GM21515 (cell line): ENCODE measurements around the gene C5AR2.
"Not testable (repeated sequence)": the region's sequence is repeated elsewhere in the genome, so short reads cannot be mapped to it uniquely, and the experiment has no call there.

Experiments
- ATAC-seq: cut with Tn5 transposase; IDR thresholded peaks from one replicate; pipeline ENCODE4 v1.9.1; 2021; ENCODE audit not compliant: unreplicated experiment

The C5AR2 gene

GRCh38 chr19:47331931-47332547 lies at the start of gene C5AR2:
Gene C5AR2 (plus strand): TSS chr19:47332175. CDS start chr19:47340800, 8,625 bp downstream.
- no peak for ATAC-seq

DNA sequence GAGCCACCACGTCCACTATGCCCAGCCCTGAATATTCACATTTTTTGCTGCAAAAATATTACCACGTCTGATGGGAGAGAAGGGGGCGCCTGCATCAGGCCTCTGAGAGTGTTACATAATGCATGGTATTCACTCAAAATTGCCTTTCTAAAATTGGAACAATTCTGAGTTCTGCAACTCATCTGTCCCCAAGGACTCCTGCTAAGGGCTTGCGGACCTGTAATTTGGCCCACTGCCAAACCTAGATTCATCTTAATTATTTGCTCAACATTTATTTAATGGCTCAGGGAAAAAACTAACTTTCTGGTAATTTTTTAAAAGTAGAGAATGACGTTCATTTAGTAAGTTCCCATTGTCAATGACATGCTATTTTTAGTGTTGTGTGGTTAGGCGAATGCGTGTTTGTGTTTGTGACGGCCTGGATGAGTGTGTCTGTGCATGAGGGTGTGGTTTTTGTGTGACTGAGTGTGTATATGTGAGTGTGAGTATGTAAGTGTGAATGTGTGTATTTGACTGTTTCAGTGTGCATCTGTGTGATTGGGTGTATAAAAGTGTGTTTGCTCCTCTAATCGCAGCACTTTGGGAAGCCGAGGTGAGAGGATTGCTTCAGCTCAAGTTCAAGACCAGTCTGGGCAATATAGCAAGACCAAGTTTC lies 48.4 kb upstream of the C5AR2 start:
- no peak for ATAC-seq

GRCh38 chr19:47284324-47284899 lies 47.6 kb upstream of the C5AR2 start:
- no peak for ATAC-seq

GRCh38 chr19:47296036-47296435 lies 35.9 kb upstream of the C5AR2 start:
- ATAC-seq = no peak

GRCh38 chr19:47300867-47301266 lies 31.1 kb upstream of the C5AR2 start:
- ATAC-seq = not testable (repeated sequence)

DNA sequence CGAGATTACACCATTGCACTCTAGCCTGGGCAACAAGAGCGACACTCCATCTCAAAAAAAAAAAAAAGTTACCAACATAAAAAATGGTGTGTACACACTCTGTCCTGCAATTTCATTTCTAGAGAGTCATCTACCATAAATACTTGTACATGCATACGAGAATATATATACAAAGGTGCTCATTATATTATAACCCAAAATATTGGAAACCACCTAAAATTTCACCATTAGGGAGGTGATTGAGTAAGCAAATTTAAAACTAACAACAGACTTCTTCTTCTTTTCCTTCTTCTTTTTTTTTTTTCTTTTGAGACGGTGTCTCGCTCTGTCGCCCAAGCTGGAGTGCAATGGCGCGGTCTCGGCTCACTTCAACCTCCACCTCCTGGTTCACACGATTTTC lies 29.7 kb upstream of the C5AR2 start:
- no peak for ATAC-seq

DNA sequence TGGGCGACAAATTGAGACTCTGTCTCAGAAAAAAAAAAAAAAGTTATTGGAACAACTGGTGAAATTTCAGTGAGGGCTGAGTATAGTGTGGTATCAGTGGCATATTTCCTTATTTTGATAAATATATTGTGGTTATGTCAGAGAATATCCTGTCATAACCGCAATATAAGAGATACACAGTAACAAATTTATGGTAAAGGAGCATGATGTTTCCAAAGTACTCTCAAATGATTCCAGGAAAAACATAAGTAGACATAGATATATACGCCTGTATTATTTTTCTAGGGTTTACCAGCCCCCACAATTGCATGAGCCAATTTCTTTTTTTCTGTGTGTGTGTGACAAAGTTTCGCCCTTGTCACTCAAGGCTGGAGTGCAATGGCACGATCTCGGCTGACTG lies 28.0 kb upstream of the C5AR2 start:
- no peak for ATAC-seq

DNA sequence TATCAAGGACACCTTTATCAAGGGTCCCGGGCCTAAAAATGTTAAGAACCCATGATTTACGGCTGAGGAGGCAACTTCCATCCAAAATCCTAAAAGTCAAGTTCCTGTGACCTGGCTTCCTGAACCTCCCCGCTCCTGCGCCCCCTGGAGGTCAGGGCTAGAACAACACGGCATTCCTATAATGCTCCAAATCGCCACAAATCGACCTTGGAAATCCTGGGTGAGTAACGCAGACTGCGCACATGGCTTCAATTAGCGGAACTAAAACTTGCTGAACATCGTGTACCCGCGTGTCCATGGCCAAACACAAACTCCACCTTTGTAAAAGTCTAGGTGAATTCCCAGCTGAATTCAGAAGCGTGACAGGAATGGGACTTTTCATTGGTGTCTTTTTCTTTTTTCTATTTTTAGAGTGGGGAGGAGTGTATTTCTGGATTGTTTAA lies 26.6 kb upstream of the C5AR2 start:
- ATAC-seq = no peak

- no peak for ATAC-seq
These were observed 25.7 kb upstream of the C5AR2 start for GRCh38 chr19:47306303-47306702.

GRCh38 chr19:47309038-47309437 lies 22.9 kb upstream of the C5AR2 start:
- ATAC-seq = no peak

DNA sequence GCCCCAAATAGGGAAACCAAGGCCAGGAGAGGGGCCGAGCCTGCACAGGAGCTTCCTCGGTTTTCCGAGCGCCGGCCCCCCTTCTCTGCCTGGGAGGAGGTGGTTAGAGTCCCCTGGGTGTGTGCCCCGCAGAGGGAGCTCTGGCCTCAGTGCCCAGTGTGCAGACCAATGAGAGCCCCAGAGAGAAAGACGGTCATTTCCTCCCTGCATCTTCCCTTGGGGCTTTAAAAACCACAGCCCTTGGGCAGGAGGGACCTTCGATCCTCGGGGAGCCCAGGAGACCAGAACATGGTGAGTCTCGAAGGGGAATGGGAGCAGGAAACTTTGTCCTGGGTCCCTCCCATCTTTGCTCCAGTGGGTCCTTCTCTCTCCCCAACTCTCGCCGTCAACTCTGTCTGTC lies 22.4 kb upstream of the C5AR2 start, which contains the start of gene C5AR1:
TSS of gene C5AR1 (plus strand) at position 254 of the 400 bp plus-strand sequence. CDS start at position 289, 35 bp downstream.
- ATAC-seq = no peak

DNA sequence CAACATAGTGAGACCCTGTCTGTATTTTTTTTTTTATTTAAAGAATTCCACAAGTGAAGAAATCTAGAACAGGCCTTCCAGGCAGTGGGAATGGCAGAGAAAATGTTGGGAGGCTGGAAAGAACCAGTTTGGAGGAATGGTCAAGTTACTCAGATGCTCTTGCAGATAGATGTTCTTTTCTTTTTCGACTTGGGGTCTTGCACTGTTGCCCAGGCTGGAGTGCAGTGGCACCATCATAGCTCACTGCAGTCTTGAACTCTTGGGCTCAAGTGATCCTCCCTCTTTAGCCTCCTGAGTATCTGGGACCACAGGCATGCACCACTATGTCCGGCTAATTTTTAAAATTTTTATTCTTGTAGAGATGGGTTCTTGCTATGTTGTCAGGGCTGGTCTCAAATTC lies 21.7 kb upstream of the C5AR2 start:
- ATAC-seq = no peak

DNA sequence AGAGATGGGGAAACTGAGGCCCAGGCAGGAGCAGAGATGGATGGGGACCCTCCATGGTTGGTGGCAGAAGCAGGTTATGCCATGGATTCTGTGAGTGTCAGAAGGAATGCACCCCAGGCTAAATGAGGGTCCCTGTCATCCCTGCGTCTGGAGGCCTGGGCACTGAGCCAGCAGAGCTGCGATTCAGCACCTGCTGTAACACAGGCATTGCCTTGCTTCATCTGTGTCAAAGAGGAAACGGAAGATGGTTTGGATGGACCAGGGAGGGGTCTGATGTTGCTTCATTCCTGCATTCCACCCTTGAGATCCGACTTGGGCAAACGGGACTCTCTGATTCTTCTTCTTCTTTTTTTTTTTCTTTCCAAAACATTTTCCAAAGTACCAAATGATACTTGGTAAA lies 21.2 kb upstream of the C5AR2 start:
- no peak for ATAC-seq

DNA sequence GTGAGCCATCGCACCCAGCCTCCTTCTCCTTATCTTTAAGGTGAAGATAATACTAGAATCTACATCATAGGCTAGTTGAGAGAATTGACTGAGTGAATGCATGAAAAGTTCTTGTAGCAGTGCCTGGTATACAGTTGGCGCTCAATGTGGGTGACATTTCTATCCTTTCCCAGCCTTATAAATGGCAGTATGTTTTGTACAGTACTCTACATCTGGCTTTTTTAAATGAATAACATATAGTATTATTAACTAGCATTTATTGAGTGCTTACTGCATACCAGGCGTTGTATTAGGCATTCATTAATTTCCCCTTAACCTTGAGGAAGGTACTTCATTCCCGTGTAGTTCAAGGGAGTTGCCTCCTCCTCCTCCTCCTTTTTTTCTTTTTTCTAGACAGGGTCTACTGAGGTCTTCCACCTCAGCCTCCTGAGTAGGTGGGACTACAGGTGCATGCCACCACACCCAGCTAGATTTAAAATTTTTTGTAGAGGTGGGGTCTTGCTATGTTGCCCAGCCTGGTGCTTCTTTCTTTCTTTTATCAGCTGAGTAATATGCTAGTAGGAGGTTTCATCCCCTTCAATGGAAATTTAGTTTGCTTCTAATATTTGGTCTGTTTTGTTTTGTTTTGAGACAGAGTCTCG lies 19.5 kb upstream of the C5AR2 start:
- no peak for ATAC-seq

- no peak for ATAC-seq
These were observed 18.1 kb upstream of the C5AR2 start for GRCh38 chr19:47313754-47314295.

DNA sequence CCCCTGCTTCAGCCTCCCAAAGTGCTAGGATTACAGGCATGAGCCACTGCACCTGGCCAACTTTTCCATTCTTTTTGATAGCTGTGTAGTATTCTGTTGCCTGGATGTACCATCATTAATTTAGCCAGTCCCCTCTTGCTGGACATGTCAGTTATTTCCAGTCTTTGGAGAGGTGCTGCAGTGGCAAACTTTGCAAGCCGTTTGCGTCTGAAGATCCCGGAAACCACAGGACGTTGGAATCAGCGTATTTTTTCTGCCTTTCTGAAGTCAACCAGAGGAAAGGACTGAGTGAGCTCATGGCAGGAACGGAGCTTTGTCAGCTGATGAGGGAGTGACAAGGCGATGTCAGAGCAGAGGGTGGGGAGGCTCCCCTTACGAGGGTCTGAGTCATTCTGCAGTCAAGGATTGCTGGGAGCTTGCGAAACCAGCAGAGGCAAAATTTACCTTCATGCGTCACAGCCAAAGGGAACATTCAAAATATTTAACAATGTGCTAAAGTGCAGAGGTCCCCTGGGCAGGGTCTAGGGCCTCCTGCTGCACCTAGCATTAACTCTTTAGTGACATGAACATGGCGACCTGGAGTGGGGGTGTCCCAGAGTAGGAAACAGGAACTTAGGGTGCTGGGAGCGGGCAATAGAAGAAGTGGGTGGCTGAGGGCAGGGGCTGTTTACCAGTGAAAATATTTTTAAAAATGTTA lies 16.7 kb upstream of the C5AR2 start:
- ATAC-seq = no peak

- ATAC-seq = no peak
These were observed 15.5 kb upstream of the C5AR2 start for GRCh38 chr19:47316513-47316912.

GRCh38 chr19:47319923-47320871 lies 11.8 kb upstream of the C5AR2 start:
- ATAC-seq = no peak

GRCh38 chr19:47321630-47322029 lies 10.3 kb upstream of the C5AR2 start:
- no peak for ATAC-seq

DNA sequence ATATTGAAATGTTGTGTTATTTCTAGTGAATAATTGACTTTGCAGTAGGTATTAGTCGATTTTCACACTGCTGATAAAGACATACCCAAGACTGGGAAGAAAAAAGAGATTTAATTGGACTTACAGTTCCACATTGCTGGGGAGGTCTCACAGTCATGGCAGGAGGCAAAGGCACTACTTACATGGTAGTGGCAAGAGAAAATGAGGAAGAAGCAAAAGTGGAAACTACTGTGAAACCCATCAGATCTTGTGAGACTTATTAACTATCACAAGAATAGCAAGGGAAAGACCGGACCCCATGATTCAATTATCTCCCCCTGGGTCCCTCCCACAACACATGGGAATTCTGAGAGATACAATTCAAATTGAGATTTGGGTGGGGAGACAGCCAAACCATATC lies 9.9 kb upstream of the C5AR2 start:
- ATAC-seq = no peak
